Measurements from ENCODE around the gene BCAR3.
A peak's percentile ranks its signal among the peaks of the same experiment; 100 is the strongest.
"Not testable (repeated sequence)": the region's sequence is repeated elsewhere in the genome, so short reads cannot be mapped to it uniquely, and the experiment has no call there.

BCAR3 gene

DNA sequence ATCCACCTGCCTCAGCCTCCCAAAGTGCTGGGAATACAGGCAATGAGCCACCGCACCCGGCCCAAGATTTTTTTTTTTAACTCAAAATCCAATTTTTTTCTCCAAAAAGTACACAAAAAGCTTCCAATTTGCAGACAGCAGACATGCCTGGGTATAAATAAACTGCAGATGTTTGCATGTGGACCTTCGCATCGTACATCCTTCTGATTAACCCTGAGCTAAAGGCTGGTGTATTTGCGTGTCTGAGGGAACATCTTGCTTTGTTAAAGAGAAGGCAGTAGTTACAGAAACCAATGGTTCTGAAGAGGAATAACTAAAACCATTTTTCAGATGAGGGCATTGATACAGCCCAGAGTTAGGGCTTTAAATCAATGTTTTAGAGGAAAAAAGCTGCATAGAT is 12.7 kb downstream of the BCAR3 start:
- no peak for DNase-seq (ENCODE audit: low read depth)

DNA sequence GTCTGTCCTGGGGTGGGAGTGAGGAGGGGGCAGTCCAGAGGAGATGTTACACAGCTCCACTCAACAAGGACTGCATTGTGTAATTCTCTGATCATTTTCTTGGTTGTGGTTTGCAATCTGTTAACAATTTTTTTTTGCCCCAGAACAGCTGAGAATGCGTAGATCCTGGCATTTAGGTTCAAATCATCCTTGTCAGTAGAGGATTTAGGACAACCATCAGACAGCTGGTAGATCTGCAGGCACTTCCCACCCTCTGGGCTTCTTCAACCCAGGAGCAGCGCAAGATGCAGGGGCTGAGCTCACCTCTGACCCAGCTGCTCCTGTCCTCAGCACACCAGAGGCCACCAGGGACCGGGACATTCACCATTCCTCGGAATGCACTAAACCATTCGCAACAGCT is 13.5 kb downstream of the BCAR3 start:
- no peak for DNase-seq (ENCODE audit: low read depth)

DNA sequence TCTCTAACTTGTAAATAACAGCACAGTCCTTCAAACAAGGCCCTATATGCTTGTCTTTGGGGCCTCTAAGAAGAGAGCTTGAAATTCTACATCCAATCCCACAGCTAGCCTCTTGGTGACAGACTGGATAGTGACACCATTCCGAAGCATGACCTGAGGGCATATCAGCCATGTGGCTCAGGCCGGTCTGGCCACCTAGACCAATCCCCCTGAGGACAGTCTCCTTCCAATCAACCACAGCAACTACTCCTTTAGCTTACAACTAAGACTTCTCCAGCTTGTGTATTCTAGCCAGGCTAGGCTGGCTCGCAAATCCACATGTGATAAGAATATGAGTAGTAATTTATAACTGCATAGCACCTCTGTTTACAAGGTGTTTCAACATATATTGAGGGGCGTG is 14.0 kb downstream of the BCAR3 start:
- DNase-seq (ENCODE audit: low read depth) = no peak

DNA sequence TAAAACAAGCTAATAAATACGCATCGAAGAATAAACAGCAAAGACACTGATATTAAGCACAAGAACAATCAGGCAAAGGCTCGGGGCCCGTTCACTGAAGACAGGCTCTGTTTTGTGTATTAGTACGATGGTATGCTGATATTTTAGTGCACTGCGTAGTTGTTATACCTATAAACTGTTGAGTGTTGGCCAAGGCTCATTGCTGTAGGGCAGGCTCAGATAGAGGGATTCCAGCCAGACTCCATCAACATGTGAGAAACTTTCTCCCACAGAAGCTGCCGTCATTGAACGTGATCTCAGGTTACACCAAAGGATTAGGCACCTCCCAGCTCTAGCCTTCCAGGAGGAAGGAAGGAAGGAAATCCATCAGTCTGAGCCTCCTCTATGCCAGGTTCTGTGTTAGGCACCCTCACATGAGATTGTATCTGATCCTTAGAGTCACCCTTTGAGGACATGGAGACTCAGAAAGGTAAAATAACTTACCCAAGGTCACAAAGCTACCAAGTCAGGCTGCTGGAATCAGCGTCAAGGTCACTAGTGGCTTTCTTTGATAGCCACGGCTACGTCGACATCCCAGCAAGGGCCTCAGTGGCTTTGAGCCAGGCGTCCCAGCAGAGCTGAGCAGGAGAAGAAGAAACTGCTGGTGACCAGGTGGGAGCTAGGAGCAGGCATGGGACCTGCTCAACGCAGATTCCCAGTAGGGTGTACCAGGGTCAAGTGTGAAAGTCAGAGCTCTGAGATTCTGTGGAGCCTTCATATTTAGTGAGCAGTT is 14.8 kb downstream of the BCAR3 start:
- DNase-seq (ENCODE audit: low read depth) = no peak

DNA sequence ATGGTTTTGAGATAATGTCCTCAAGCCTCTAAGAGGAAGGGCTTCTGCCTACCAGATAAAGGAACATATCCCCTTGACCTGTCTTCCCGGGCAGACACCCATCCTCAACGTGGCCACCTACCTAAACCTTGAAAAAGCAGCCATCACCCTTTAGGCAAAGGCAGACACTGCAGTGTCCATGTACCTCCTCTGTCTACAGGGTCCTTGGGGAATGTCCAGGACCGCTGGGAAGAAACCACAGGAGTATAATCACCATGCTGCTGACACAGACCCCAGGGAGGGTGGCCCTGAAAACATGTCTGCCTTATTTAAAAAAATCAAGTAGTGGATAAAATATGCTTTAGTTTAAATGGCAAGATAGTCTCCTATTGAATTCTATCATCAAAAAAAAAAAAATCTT is 16.6 kb downstream of the BCAR3 start:
- no peak for DNase-seq (ENCODE audit: low read depth)

DNA sequence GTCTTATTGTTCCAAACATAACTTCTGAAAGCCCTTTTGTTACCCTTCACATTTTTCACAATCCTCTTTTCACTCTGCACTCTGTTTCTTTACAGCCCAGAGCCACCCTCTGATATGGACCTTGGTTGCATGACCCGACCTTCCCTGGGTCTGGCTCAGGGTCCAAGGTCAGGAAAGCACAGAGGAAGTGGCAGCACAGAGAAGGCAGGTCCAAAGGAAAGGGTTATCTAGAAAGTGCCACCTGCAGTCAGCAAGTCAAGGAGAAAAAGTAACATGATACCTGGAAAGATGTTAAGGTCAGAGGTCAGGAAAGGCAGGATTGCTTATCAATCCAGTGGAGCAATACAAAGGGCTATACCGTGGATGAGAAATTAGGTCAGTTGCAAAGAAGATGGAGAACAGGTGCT is 18.4 kb downstream of the BCAR3 start:
- DNase-seq (ENCODE audit: low read depth) = no peak

DNA sequence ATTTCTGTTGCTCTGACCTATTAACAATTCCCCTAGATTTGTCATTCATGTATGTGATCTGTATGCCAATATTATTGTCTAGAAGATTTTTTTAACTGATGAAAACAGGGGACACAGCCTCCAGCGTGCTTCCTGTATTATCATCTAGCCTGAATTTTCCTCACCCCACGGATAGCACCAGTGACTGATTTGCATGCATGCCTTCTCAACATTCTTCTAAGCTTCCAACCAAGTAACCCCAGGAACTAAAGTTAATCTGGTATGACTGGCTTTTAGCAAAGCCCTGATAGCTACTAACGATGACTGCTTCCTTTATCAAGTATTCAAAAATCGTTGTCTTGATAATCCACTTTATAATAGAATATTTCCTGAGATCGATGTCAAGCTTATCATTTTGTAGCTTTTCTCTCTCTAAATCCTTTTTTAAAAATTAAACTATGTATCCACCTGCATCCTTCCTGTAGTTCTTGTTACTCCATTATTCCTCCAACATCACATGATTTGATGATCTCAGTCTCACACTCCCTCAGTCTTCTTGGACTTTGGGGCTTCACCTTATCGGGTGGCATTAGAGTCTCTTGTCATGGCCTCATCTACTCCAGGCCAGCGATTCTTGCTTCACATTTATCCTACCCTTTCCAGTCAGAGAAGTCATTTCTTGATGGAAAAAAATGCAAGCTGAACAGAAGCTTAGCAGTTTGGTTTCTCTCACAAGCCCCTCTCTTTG is 19.0 kb downstream of the BCAR3 start:
- DNase-seq (ENCODE audit: low read depth) = no peak

DNA sequence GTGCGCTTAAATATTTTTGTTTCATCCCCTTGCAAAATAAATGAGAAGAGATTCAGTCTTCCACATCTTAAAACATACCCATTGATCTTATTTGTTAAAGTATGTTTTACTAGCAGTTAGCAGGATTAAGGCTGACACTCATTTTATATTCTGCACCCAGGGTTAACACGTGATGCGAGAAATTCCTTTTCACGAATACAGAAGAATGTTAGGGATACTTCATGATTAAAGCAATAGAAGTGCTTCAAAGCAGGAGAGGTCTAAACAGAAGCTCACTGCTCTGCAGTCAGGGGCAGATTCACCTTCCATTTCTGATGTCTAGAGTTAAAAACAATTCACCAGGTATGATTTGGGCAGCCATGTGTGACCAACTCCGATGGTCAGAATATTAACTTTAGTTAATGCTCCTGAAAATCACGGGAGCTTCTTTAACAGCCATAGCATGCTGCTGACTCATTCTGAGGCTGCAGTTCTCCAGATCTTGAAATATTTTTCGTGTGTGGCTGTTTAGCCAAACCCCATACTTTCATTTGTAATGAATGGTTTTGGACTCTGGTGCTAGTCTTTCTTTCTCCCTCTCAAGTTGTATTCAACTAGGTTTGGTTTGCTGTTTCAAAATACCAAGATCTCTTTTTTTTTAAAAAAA is 19.7 kb downstream of the BCAR3 start:
- DNase-seq (ENCODE audit: low read depth) = peak; percentile 65

DNA sequence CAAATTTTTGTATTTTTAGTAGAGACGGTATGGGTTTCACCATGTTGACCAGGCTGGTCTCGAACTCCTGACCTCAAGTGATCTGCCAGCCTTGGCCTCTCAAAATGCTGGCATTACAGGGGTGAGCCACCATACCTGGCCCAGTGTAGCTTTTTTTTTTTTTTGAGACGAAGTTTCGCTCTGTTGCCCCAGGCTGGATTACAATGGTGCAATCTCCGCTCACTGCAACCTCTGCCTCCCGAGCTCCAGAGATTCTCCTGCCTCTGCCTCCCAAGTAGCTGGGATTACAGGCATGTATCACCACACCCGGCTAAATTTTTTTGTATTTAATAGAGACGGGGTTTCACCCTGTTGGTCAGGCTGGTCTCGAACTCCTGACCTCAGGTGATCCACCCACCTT is 20.3 kb downstream of the BCAR3 start:
- DNase-seq (ENCODE audit: low read depth) = not testable (repeated sequence)

DNA sequence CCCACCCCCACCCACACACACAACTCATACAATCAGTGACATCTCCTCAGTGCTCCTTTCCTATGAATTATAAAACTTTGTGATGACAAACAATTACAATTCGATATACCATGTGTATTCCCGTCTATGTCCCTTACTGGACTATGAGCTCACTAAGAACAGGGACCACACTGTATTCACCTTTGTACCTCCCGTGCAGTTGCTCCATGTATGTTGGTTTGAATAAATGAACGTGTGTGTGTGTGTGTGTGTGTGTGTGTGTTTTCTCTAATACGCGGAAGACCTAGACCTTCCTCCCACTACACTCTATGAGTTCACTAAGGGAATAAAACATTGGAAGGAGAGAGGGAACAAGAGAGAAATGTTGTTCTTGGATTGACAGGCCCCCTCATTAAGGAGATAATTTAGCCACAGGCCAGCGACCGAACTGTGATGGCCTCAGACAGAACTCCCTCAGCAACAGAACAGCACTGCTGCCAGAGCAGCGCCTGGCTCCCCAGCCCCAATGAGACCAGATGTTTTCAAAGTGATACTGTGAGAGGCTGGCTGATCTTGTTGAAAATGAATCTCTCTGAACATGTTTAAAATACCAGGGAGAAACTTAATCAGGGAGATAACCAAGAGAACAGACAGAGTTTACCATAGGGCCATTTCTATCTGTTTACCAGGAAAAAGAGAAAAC is 21.7 kb downstream of the BCAR3 start:
- DNase-seq (ENCODE audit: low read depth) = no peak

DNA sequence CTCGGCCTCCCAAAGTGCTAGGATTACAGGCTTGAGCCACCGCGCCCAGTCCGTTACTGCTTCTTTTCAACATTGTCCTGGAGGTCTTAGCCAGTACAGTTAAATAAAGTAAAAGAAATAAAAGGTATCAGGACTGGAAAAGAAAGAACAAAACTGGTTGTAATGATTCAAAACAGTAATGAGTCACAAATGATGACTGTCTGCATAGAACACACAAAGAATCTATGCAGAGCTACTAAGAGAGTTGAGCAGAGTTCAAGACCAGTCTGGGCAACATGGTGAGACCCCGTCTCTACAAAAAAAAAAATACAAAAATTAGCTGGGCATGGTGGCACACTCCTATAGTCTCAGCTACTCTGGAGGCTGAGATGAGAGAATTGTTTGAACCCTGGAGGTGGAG is 23.4 kb downstream of the BCAR3 start:
- DNase-seq (ENCODE audit: low read depth) = no peak

DNA sequence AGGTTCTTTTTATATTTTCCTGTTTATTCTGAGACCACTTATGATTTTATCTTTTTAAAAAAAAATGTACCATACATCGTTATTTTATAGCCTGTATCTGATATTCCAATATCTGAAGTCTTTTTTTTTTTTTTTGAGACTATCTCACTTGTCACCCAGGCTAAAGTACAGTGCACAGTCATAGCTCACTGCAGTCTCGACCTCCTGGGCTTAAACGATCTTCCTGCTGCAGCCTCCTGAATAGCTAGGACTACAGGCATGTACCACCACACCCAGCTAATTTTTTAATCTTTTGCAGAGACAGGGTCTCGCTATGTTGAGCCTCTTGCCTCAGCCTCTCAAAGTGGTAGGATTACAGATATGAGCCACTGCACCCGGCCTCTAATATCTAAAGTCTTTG is 25.1 kb downstream of the BCAR3 start:
- DNase-seq (ENCODE audit: low read depth) = no peak

DNA sequence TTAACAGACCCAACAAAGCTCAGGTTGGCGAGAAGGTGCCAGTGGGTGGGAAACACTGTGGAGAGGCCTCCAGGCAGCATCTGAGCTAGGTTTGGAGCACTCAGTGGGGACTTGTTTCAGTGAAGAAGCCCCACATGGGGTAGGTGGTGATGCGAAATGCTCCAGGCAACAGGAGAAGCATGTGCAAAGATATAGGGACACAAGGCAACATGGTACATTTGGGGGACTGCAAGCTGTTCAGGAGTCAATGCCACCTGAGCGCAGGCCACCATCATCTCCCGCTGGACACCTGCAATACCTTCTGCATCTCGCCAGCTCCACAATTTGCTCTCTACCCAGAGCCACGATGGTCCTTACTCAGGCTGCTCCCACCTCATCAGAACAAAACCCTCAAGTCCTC is 28.0 kb downstream of the BCAR3 start:
- DNase-seq (ENCODE audit: low read depth) = no peak

DNA sequence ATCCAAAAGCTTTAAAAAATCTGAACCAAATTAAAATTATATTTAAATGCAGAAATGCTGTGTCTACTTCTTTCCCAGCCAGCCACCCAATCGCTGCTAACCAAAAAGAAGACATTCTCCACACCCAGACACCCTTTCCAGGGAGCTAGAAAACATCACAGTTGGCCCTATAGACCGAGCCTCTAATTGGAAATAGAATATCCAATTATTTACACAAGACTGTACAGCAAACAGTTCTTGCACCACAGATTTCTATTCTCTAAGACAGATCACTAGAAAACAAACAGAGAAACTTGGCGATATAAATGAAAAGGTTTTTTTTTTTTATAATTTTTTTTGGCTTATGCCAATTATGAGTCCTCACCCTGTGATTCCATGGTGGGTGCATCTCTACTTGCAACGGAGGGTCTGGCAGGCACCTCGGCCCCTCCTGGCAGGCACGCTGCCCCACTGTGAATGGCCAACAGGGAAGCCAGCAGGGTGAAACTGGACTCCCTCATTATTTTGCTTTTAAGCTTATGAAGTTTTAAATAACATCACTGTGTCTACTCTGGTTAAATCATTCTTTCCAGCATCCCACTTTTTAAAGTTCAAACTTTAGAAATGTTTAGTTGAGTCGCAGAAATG is 29.2 kb downstream of the BCAR3 start:
- no peak for DNase-seq (ENCODE audit: low read depth)

DNA sequence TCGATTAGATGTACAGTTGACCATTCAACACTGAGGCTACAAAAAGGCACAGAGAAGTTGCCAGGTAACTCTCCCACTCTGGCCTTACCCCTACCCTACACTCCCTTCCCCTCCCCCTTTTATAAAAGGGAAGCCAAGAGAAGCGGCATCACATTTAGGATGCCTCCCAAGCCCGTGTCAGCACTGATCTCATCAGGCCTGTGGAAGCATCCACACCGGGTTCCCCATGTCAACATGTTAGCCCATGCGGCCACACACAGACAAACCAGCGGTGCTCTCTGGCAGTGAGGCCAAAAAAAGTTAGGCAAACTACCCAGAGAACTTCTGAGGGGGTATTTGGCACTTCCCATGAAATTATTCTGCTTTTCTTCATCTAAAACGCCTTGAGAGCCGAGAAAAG is 29.9 kb downstream of the BCAR3 start:
- no peak for DNase-seq (ENCODE audit: low read depth)

DNA sequence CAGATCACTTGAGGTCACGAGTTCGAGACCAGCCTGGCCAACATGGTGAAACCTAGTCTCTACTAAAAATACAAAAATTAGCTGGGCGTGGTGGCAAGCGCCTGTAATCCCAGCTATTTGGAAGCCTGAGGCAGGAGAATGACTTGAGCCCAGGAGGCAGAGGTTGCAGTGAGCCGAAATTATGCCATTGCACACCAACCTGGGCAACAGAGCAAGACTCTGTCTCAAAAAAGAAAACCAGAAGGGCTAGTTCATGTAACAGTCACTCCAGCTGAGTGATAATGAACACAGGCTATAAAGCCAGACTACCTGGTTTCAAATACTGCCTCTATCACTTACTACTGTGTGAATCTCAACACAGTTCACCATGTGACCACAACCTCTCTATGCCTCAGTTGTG is 31.5 kb downstream of the BCAR3 start:
- DNase-seq (ENCODE audit: low read depth) = not testable (repeated sequence)

DNA sequence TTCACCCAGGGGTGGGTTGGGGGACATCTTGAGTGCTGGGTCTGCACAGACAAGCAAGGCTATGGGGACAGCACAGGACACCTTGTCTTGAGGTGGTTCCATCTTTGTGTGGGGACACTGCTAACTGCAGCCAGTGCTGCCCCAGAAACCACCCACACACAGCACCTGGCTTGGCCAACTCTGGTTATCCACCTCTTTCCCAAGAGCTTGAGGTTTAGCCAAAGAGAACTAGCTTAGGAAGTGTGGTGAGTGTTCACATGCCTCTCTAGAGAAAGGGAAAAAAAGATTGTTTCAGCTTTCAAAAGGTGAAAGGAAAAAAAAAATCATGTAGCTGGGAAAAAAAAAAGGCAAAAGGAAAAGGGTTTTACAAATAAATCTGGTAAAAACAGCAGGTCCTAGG is 32.4 kb downstream of the BCAR3 start:
- DNase-seq (ENCODE audit: low read depth) = no peak

DNA sequence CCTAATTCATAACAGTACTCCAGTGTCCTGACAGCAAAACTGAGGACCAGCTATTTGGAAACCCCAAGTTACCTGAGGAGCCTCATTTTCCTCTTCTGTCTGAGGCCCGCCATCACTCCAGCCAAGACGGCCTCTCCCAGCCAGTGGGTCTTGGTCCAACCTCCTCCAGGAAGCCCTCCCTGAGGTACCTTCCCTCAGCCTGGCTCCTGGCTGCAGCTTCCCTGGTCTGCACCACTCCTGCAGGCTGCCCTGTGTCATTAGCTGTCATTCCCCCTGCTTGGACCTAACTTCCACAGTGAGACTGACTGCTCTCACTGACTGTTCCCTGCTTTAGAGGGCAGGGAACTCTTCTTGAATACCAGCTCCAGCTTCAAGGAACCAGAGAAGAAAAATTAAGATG is 33.0 kb downstream of the BCAR3 start:
- no peak for DNase-seq (ENCODE audit: low read depth)

DNA sequence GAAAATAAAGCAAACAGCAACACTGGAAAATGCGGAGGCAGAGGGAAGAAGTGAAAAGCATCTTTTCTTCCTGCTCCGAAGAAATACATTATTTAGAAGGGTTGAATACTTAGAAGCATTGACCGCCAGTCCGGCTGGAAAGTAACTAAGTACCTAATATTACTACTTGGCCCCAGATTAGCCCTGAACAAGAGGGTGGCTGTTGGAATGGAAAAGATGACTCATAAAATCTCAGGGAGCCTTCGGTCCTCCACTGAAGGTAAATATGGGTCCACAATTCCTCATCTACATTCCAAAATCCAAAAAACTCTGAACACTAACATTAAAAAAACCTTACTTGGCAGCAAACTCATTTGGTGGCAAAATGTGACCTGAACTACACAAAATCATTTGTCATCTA is 40.1 kb downstream of the BCAR3 start:
- DNase-seq (ENCODE audit: low read depth) = no peak

DNA sequence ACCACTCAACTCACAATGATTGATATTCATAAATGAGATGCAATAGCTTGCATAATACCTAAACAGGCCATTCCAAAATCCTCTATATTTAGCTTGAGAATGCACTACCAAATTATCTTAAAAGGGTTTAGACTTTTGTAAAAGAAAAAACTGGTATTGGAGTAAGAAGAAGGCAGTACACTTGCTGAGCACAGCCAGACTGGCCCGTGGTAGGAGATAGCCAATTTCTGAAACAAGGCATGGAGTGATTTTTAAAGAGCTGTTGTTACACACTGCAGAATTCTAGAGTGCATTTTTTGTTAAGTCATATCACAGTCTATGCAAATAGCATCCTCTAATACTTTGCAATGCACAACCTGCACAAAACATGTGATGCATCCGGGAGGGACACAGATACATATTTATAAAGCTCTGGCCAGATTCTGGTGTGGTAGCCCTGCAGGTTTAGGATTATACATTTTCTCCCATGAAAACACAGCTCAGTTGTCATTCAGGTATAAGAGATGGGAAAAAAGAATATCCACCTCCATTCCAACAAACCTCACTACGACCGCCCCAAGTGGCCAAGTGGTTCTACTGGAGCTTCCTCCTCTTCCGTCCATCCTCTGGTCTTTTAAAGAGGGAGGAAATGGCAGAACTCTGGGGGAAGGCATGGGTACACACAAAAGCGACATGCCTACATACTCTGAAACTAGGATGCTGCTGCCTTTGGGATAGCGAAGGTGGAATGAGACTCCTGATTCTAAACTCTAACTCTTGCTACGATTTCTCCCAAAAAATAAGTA is 40.8 kb downstream of the BCAR3 start:
- DNase-seq (ENCODE audit: low read depth) = no peak

DNA sequence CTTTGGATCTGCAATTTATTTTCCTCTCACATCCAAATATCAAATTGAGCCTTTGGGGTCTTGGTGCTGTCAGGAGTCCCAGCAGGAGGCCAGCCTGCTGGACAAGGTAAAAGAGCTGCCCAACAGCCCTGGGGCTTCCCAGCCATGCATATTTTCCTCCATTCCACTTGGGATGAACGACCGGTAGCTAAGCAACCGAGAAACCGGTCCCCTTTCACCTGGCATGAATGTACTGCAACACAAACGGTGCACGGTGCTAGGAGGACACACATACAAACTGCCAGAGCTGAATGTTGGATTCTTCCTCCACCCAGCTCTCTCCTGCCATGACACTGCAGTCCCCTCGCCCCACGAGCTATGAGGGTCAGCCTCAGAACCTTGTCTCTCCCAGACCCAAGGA is 42.7 kb downstream of the BCAR3 start:
- DNase-seq (ENCODE audit: low read depth) = no peak

Measured in HS-27A (cell line).